B cell (primary cell): Measurements from ENCODE around the gene SEL1L. TPM values are rescaled to one million over a fixed set of nuclear protein-coding genes. Genes with fewer than 3 reads are reported as not detected.

Experiments used
- ATAC-seq: fragments of 200-7000 bp; cut with Tn5 transposase; one replicate; pipeline ENCODE4 v1.10.0; 2021; ENCODE audit warnings: low read depth, mild to moderate bottlenecking, moderate number of reproducible peaks, moderate library complexity
- CTCF ChIA-PET: fragments of 350-600 bp; sonication (Branson Sonifier 250); formaldehyde crosslinking; loops from one replicate; lab custom pipeline; 2021; ENCODE audit warnings: antibody characterized with exemption, inconsistent platforms; lab: Charles Lee
- POLR2A ChIA-PET: fragments of 350-600 bp; sonication (Branson Sonifier 250); formaldehyde crosslinking; loops from one replicate; lab custom pipeline; 2021; ENCODE audit warnings: antibody characterized with exemption; lab: Charles Lee
- DNase-seq: peaks from one replicate; pipeline ENCODE4 v3.0.0; 2013
- H2AFZ ChIP-seq: 2 replicates; pipeline ENCODE4 v1.6.1; 2012; ENCODE audit warnings: mild to moderate bottlenecking, low read depth, low read length; ENCODE audit not compliant: insufficient read depth, poor library complexity, severe bottlenecking
- H3K27ac ChIP-seq, 2 donors: 1 replicate in 1 of 2; 2 replicates in 1 of 2; pipeline ENCODE4 v1.5.1; 2012 to 2013; ENCODE audit warnings: low read length in 2 of 2, mild to moderate bottlenecking in 2 of 2, moderate library complexity in 1 of 2
- H3K27me3 ChIP-seq, 4 experiments: fragments of 200-600 bp in 1 of 4; sonication (generic) in 1 of 4; replicated peaks in 1 of 4; 1 replicate in 2 of 4; 2 replicates in 2 of 4; pipeline versions ENCODE4 v1.6.1 to v1.7.0; 2013 to 2016; ENCODE audit warnings: low read length in 3 of 4, mild to moderate bottlenecking in 2 of 4, mixed read lengths in 1 of 4, moderate library complexity in 1 of 4; ENCODE audit not compliant: insufficient read depth in 4 of 4, control insufficient read depth in 3 of 4; ENCODE audit errors: control extremely low read depth in 1 of 4
- H3K36me3 ChIP-seq, 2 experiments: replicated peaks in 1 of 2; 1 replicate in 1 of 2; 2 replicates in 1 of 2; pipeline versions ENCODE4 v1.6.1 to v1.7.1; 2013; ENCODE audit warnings: low read length in 1 of 2; ENCODE audit not compliant: insufficient read depth in 2 of 2, control insufficient read depth in 1 of 2; ENCODE audit errors: control extremely low read depth in 1 of 2, extremely low read depth in 1 of 2
- H3K4me1 ChIP-seq, 2 donors: fragments of 200-600 bp in 1 of 2; sonication (generic) in 1 of 2; 1 replicate in 1 of 2; 2 replicates in 1 of 2; pipeline versions ENCODE4 v1.5.1 to v1.6.1; 2013 to 2017; ENCODE audit warnings: low read length in 2 of 2; ENCODE audit not compliant: control insufficient read depth in 2 of 2, insufficient read depth in 2 of 2
- H3K4me2 ChIP-seq: replicated peaks from 2 replicates; pipeline ENCODE3; 2012; ENCODE audit warnings: mild to moderate bottlenecking, low read depth, low read length; ENCODE audit not compliant: poor library complexity, severe bottlenecking
- H3K4me3 ChIP-seq, 5 experiments: fragments of 200-600 bp in 1 of 5; sonication (generic) in 1 of 5; 1 replicate in 3 of 5; 2 replicates in 2 of 5; pipeline versions ENCODE4 v1.5.1 to v1.7.0; 2011 to 2016; ENCODE audit warnings: low read length in 4 of 5, mild to moderate bottlenecking in 4 of 5, low read depth in 2 of 5, control low read depth in 1 of 5, moderate library complexity in 1 of 5; ENCODE audit not compliant: insufficient read depth in 1 of 5; ENCODE audit errors: control extremely low read depth in 1 of 5, extremely low read depth in 1 of 5
- H3K79me2 ChIP-seq: fragments of 200-600 bp; sonication (generic); one replicate; pipeline ENCODE4 v1.6.0; 2016; ENCODE audit warnings: low read length; ENCODE audit not compliant: control insufficient read depth, insufficient read depth
- H3K9ac ChIP-seq: fragments of 200-600 bp; sonication (generic); 2 replicates; pipeline ENCODE4 v1.6.1; 2017; ENCODE audit warnings: mild to moderate bottlenecking, low read length, moderate library complexity
- H3K9me3 ChIP-seq, 3 donors: one replicate each; pipeline versions ENCODE4 v1.6.1 to v1.7.1; 2013; ENCODE audit warnings: low read length in 2 of 3; ENCODE audit not compliant: control insufficient read depth in 2 of 3, insufficient read depth in 1 of 3; ENCODE audit errors: control extremely low read depth in 1 of 3
- H4K20me1 ChIP-seq: 2 replicates; pipeline ENCODE4 v1.6.0; 2012; ENCODE audit warnings: mild to moderate bottlenecking, low read length; ENCODE audit not compliant: insufficient read depth, control insufficient read depth, poor library complexity, severe bottlenecking
- H3K27ac Mint-ChIP-seq: one replicate; pipeline ENCODE4 v1.8.0; 2021; ENCODE audit warnings: mixed read lengths
- H3K27me3 Mint-ChIP-seq: one replicate; pipeline ENCODE4 v1.8.0; 2021; ENCODE audit warnings: mixed read lengths
- H3K4me1 Mint-ChIP-seq: one replicate; pipeline ENCODE4 v1.8.0; 2021; ENCODE audit warnings: mixed read lengths
- H3K4me3 Mint-ChIP-seq: one replicate; pipeline ENCODE4 v1.8.0; 2021; ENCODE audit warnings: mixed read lengths
- H3K9me3 Mint-ChIP-seq: one replicate; pipeline ENCODE4 v1.8.0; 2022; ENCODE audit warnings: mixed read lengths; ENCODE audit not compliant: insufficient read depth
- CTCF ChIP-seq: fragments of 200-600 bp; IDR thresholded peaks from one replicate; pipeline ENCODE4 v1.8.0; 2022; ENCODE audit warnings: antibody characterized with exemption, mild to moderate bottlenecking
- EZH2 ChIP-seq: IDR thresholded peaks from 2 replicates; pipeline ENCODE4 v1.6.1; 2012; ENCODE audit warnings: borderline replicate concordance, low read depth, mild to moderate bottlenecking, moderate library complexity, low read length; ENCODE audit not compliant: insufficient read depth, poor library complexity, severe bottlenecking
- WGBS: methylation state at CpG from one replicate; pipeline ENCODE4 v1.1.5; 2013; ENCODE audit warnings: missing lambda C conversion rate; ENCODE audit not compliant: insufficient coverage; 5-methylcytosine and 5-hydroxymethylcytosine counted together
- intact Hi-C: fragments of 100-400 bp; cut with micrococcal nuclease; formaldehyde crosslinking; loops from one replicate; pipeline ENCODE4 v1.10.0; 2022
- polyA plus RNA-seq: library from polyadenylated mRNA; depleted of rRNA; stranded (reverse); fragments of >200 nt; gene quantifications from 2 replicates; pipeline ENCODE4 v1.2.3, GENCODE V29; 2012
- total RNA-seq, 2 donors: library from RNA; stranded (reverse); fragments of 120-200 nt in 1 of 2; gene quantifications; 1 replicate in 1 of 2; 2 replicates in 1 of 2; pipeline versions ENCODE4 v1.2.3 to v1.2.4, GENCODE V29; 2013 to 2022

The SEL1L gene
- total and polyA plus RNA-seq, 2 donors (not counting 1 experiment from before 2014, with no cell fraction given): 7.3 to 50.0 TPM

GRCh38 chr14:81436296-81437138 is 97.1 kb downstream of the SEL1L start:
- peaks cover 14% of the 10 kb centered on the region for H3K4me1 Mint-ChIP-seq
- ChIA-PET POLR2A (no interaction called here), CTCF (no interaction called here)
- peak; percentile 60 for ATAC-seq
- no peak overlapping the region for H3K27ac Mint-ChIP-seq
- Histone ChIP-seq H3K36me3 (no peaks in the 10 kb centered on the region), H2AFZ (peak overlapping the region; percentile 74), H4K20me1 (no peaks in the 10 kb centered on the region), H3K9ac (peak overlapping the region; percentile 53), H3K9me3 (peaks cover 0 to 11% (median 0%) of the 10 kb centered on the region in 3 donors), H3K4me3 (peak overlapping the region; percentile 25 to 51 (median 45)), H3K27ac (no peak overlapping the region), H3K4me1 (peaks cover 15 to 16% of the 10 kb centered on the region in 2 donors), H3K27me3 (peaks cover 0 to 50% (median 45%) of the 10 kb centered on the region in 4 experiments), H3K79me2 (no peaks in the 10 kb centered on the region), H3K4me2 (peak overlapping the region; percentile 86)
- DNase-seq: peak; percentile 27
- TF ChIP-seq EZH2 (peak; percentile 43), CTCF (no peak)
- intact Hi-C loops: no loop called here
- peak overlapping the region; percentile 85 for H3K4me3 Mint-ChIP-seq
- H3K27me3 Mint-ChIP-seq: peaks cover 77% of the 10 kb centered on the region
- no peaks in the 10 kb centered on the region for H3K9me3 Mint-ChIP-seq
- WGBS: 3% methylated on average over 77 of the region's 79 CpGs
